K562 (cell line): ENCODE measurements around the gene DCUN1D3. TPM values are rescaled to one million over a fixed set of nuclear protein-coding genes. Genes with fewer than 3 reads are reported as not detected.

Experiments used
- BHLHE40 ChIP-seq: IDR thresholded peaks from 2 replicates; pipeline ENCODE4 v1.6.1; 2011; ENCODE audit warnings: low read length, improper control_type of control experiment
- CBFA2T2 ChIP-seq: fragments of 450-650 bp; conservative IDR thresholded peaks from 2 replicates; pipeline ENCODE4 v1.6.1; 2017; ENCODE audit warnings: mild to moderate bottlenecking
- CXXC5 ChIP-seq: fragments of 250-450 bp; sonication (Bioruptor Pico); IDR thresholded peaks from 2 replicates; pipeline ENCODE4 v1.8.0; 2022; ENCODE audit warnings: inconsistent platforms, mild to moderate bottlenecking, moderate library complexity
- FOXP1 ChIP-seq: sonication (generic); formaldehyde crosslinking; IDR thresholded peaks from 2 replicates; pipeline ENCODE4 v1.8.0; 2022; ENCODE audit warnings: mild to moderate bottlenecking, missing genetic modification reagents
- NBN ChIP-seq: fragments of 450-650 bp; IDR thresholded peaks from 2 replicates; pipeline ENCODE4 v1.6.1; 2016; ENCODE audit warnings: low read depth, mild to moderate bottlenecking
- PTBP1 ChIP-seq: fragments of 200-400 bp; formaldehyde crosslinking; IDR thresholded peaks from 2 replicates; pipeline ENCODE4 v1.6.1; 2017; ENCODE audit warnings: low read depth, low read length
- RBFOX2 ChIP-seq: fragments of 200-400 bp; formaldehyde crosslinking; IDR thresholded peaks from 2 replicates; pipeline ENCODE4 v1.6.1; 2017; ENCODE audit warnings: low read depth, mild to moderate bottlenecking, low read length, moderate library complexity
- RBM39 ChIP-seq: fragments of 200-400 bp; formaldehyde crosslinking; optimal IDR thresholded peaks from 2 replicates; pipeline ENCODE3; 2018; ENCODE audit warnings: low read depth, low read length
- SIN3A ChIP-seq, 2 experiments: fragments of 150-350 bp in 1 of 2; IDR thresholded peaks; 2 replicates each; pipeline ENCODE4 v1.6.1; 2011 to 2016; ENCODE audit warnings: borderline replicate concordance in 2 of 2, low read depth in 2 of 2, low read length in 2 of 2, mild to moderate bottlenecking in 2 of 2, moderate library complexity in 2 of 2; ENCODE audit not compliant: control insufficient read depth in 1 of 2
- SOX6 ChIP-seq: fragments of 450-650 bp; IDR thresholded peaks from 2 replicates; pipeline ENCODE4 v1.6.1; 2014; ENCODE audit warnings: mild to moderate bottlenecking
- SREBF1 ChIP-seq: fragments of 150-350 bp; IDR thresholded peaks from 2 replicates; pipeline ENCODE4 v1.6.1; 2014; ENCODE audit warnings: antibody characterized with exemption, low read depth, low read length, borderline replicate concordance
- STAT5B ChIP-seq: fragments of 250-450 bp; sonication (Bioruptor Pico); IDR thresholded peaks from 2 replicates; pipeline ENCODE4 v1.8.0; 2021; ENCODE audit warnings: mild to moderate bottlenecking, inconsistent platforms
- TBP ChIP-seq: optimal IDR thresholded peaks from 2 replicates; pipeline ENCODE3; 2011; ENCODE audit warnings: low read depth, low read length, improper control_type of control experiment
- ZBTB1 ChIP-seq: sonication (generic); formaldehyde crosslinking; IDR thresholded peaks from 2 replicates; pipeline ENCODE4 v1.8.1; 2023; ENCODE audit warnings: missing genetic modification reagents, low read depth, mild to moderate bottlenecking, borderline replicate concordance
- ZFP30 ChIP-seq: fragments of 250-450 bp; sonication (Bioruptor Pico); IDR thresholded peaks from 2 replicates; pipeline ENCODE4 v1.8.0; 2022; ENCODE audit warnings: moderate library complexity, mild to moderate bottlenecking, inconsistent platforms, borderline replicate concordance
- ZNF263 ChIP-seq: sonication (generic); formaldehyde crosslinking; IDR thresholded peaks from 2 replicates; pipeline ENCODE4 v1.8.0; 2022; ENCODE audit warnings: mild to moderate bottlenecking, missing genetic modification reagents, borderline replicate concordance
- ZNF431 ChIP-seq: sonication (generic); formaldehyde crosslinking; IDR thresholded peaks from 2 replicates; pipeline ENCODE4 v1.8.0; 2022; ENCODE audit warnings: mild to moderate bottlenecking, missing genetic modification reagents
- ZNF778 ChIP-seq: fragments of 450-650 bp; formaldehyde crosslinking; IDR thresholded peaks from 2 replicates; pipeline ENCODE4 v1.4.0; 2020; ENCODE audit warnings: mild to moderate bottlenecking, moderate library complexity
- polyA plus RNA-seq, 8 experiments: library from polyadenylated mRNA; depleted of rRNA in 4 of 8; stranded (reverse) in 5 of 8; unstranded in 3 of 8; fragments of >200 nt; fragmentation: Nextera tagmentation in 2 of 8; fragmentation: Illumina TruSeq in 1 of 8; extraction: Ambion mirVana in 2 of 8; extraction: Trizol in 1 of 8; gene quantifications; 2 replicates each; pipeline versions ENCODE4 v1.2.1 to v1.2.3, GENCODE V29; 2011 to 2014; ENCODE audit warnings: inconsistent platforms in 1 of 8, missing spikeins in 1 of 8
- total RNA-seq, 7 experiments: library from RNA; depleted of rRNA in 6 of 7; stranded (reverse); fragments of >200 nt in 6 of 7; fragmentation: Illumina TruSeq in 2 of 7; extraction: Trizol in 2 of 7; gene quantifications; 2 replicates each; pipeline versions ENCODE4 v1.2.1 to v1.2.3, GENCODE V29; 2011 to 2021; ENCODE audit warnings: low replicate concordance in 1 of 7
- TF ChIP-seq, protein P1 (sequence below): fragments of 200-800 bp; sonication (Bioruptor generic); IDR thresholded peaks from 2 replicates; pipeline ENCODE4 v1.6.1; 2017; ENCODE audit warnings: missing genetic modification characterization, missing compliant biosample characterization
- TF ChIP-seq, protein P2 (sequence below): fragments of 450-650 bp; formaldehyde crosslinking; IDR thresholded peaks from 2 replicates; pipeline ENCODE4 v1.4.0; 2020; ENCODE audit warnings: mild to moderate bottlenecking, moderate library complexity
- TF ChIP-seq, protein P3 (sequence below): fragments of 200-800 bp; sonication (Bioruptor generic); IDR thresholded peaks from 2 replicates; pipeline ENCODE4 v1.6.1; 2017; ENCODE audit warnings: missing genetic modification characterization, missing compliant biosample characterization

DCUN1D3 gene
- total and polyA plus RNA-seq, 9 of the 15 experiments (the other 6 are each of a cell fraction or from before 2014, with no cell fraction given): 1.0 to 4.7 (median 2.2) TPM

DNA sequence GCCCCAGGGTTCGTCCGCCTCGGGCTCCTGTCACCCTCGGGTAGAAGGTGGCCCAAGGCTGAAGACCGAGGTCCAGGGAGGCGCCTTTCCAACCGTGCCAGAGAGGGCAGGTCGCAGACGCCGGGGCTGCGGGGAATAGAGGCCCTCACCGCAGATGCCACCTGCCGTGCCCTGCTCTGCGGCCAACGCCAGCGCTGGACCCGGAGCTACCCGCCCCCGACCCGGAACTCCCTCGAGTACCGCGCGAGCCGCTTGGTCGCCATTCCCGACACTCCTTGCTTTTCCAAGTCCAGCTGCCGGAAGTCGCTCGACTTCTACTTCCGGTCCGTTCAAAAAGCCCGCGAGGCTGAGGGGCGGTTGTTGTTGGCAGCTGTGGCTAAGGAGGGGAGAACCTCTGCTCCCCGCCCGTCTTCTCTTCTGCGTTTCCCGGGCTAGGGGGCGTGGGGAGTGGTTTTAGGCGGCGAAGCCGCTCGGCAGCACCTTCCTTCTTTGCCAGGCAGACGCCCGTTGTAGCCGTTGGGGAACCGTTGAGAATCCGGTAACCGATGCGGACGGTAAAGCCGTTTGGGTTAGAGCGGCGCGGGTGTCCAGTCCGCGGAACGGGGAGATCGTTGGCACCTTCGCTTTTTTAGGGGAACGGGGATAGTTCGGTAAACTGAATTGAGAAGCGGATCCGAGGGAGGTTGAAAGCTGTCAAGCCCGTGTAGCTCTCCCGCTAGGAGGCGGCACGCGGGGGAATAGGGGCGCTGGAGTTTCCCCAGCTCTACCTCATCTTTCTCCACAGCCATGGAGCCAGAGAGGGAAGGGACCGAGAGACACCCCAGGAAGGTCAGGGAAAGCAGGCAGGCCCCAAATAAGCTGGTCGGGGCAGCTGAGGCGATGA is 93.7 kb downstream of the DCUN1D3 start, which contains the start of the genes ERI2 and REXO5 (continued):
- TF ChIP-seq, protein P1, sequence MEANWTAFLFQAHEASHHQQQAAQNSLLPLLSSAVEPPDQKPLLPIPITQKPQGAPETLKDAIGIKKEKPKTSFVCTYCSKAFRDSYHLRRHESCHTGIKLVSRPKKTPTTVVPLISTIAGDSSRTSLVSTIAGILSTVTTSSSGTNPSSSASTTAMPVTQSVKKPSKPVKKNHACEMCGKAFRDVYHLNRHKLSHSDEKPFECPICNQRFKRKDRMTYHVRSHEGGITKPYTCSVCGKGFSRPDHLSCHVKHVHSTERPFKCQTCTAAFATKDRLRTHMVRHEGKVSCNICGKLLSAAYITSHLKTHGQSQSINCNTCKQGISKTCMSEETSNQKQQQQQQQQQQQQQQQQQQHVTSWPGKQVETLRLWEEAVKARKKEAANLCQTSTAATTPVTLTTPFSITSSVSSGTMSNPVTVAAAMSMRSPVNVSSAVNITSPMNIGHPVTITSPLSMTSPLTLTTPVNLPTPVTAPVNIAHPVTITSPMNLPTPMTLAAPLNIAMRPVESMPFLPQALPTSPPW: peak; percentile 84
- TF ChIP-seq ZBTB1 (CRISPR knock-in tag) (peak; percentile 73; the same call in 1 of the 2 replicates), PTBP1 (no peak), SREBF1 (0 out of 2 replicates have a peak, but pooled peaks have one; percentile 14), BHLHE40 (0 out of 2 replicates have a peak, but pooled peaks have one; percentile 12), NBN (peak; percentile 64; the same call in 1 of the 2 replicates), CBFA2T2 (no peak), ZNF431 (CRISPR knock-in tag) (0 out of 2 replicates have a peak, but pooled peaks have one; percentile 1), ZFP30 (CRISPR knock-in tag) (no peak), ZNF263 (CRISPR knock-in tag) (no peak), FOXP1 (CRISPR knock-in tag) (0 out of 2 replicates have a peak, but pooled peaks have one; percentile 44), RBFOX2 (peak; percentile 98), RBM39 (peak; percentile 57), TBP (peak; percentile 90), CXXC5 (peak; percentile 84), STAT5B (CRISPR knock-in tag) (no peak), SIN3A (IDR thresholded peaks at IDR 0.05; ENCODE audit: borderline replicate concordance in 2 of 2, control insufficient read depth in 1 of 2, low read depth in 2 of 2, low read length in 2 of 2) (peak; percentile 91 to 99; a peak in 3 of 4 replicates), SOX6 (no peak), ZNF778 (CRISPR knock-in tag) (no peak)
- TF ChIP-seq, protein P2, sequence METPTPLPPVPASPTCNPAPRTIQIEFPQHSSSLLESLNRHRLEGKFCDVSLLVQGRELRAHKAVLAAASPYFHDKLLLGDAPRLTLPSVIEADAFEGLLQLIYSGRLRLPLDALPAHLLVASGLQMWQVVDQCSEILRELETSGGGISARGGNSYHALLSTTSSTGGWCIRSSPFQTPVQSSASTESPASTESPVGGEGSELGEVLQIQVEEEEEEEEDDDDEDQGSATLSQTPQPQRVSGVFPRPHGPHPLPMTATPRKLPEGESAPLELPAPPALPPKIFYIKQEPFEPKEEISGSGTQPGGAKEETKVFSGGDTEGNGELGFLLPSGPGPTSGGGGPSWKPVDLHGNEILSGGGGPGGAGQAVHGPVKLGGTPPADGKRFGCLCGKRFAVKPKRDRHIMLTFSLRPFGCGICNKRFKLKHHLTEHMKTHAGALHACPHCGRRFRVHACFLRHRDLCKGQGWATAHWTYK (CRISPR knock-in tag): no peak
- TF ChIP-seq, protein P3, sequence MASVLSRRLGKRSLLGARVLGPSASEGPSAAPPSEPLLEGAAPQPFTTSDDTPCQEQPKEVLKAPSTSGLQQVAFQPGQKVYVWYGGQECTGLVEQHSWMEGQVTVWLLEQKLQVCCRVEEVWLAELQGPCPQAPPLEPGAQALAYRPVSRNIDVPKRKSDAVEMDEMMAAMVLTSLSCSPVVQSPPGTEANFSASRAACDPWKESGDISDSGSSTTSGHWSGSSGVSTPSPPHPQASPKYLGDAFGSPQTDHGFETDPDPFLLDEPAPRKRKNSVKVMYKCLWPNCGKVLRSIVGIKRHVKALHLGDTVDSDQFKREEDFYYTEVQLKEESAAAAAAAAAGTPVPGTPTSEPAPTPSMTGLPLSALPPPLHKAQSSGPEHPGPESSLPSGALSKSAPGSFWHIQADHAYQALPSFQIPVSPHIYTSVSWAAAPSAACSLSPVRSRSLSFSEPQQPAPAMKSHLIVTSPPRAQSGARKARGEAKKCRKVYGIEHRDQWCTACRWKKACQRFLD: peak; percentile 65
